Keratinocyte (primary cell): ENCODE measurements around the gene ZNF804B. TPM values are rescaled to one million over a fixed set of nuclear protein-coding genes. Genes with fewer than 3 reads are reported as not detected.

Source experiments
- DNase-seq: peaks from one replicate; pipeline ENCODE4 v3.0.0-alpha.2; 2011; ENCODE audit warnings: low read depth, missing footprints, low spot score
- FAIRE-seq: peaks from 2 replicates; lab custom pipeline; 2011; peaks lifted over from hg19 to GRCh38; lab: Jason Lieb, UNC
- H2AFZ ChIP-seq: 2 replicates; pipeline ENCODE4 v1.6.0; 2012; ENCODE audit warnings: low read length, control low read depth, inconsistent platforms; ENCODE audit not compliant: control insufficient read depth
- H3K27ac ChIP-seq: 2 replicates; pipeline ENCODE4 v1.5.1; 2011; ENCODE audit warnings: low read length; ENCODE audit not compliant: control insufficient read depth, insufficient read depth
- H3K27me3 ChIP-seq: 3 replicates; pipeline ENCODE4 v1.6.0; 2011; ENCODE audit warnings: low read length; ENCODE audit not compliant: control insufficient read depth, insufficient read depth; ENCODE audit errors: extremely low read depth
- H3K36me3 ChIP-seq, 2 experiments: 2 replicates in 1 of 2; 3 replicates in 1 of 2; pipeline ENCODE4 v1.5.1; 2011; ENCODE audit warnings: low read length in 2 of 2, mild to moderate bottlenecking in 1 of 2; ENCODE audit not compliant: control insufficient read depth in 2 of 2, insufficient read depth in 2 of 2; ENCODE audit errors: extremely low read depth in 1 of 2
- H3K4me1 ChIP-seq: 3 replicates; pipeline ENCODE4 v1.5.1; 2011; ENCODE audit warnings: low read length; ENCODE audit not compliant: control insufficient read depth, insufficient read depth; ENCODE audit errors: extremely low read depth
- H3K4me2 ChIP-seq: 3 replicates; pipeline ENCODE4 v1.6.0; 2011; ENCODE audit warnings: low read depth, low read length; ENCODE audit not compliant: control insufficient read depth, insufficient read depth; ENCODE audit errors: extremely low read depth
- H3K4me3 ChIP-seq, 3 experiments: fragments of 200-600 bp in 1 of 3; sonication (generic) in 1 of 3; 2 replicates in 2 of 3; 3 replicates in 1 of 3; pipeline ENCODE4 v1.5.1; 2011 to 2016; ENCODE audit warnings: low read length in 3 of 3, mild to moderate bottlenecking in 3 of 3, control low read depth in 2 of 3, inconsistent platforms in 1 of 3, low read depth in 1 of 3, mixed read lengths in 1 of 3, mixed run types in 1 of 3, moderate library complexity in 1 of 3; ENCODE audit not compliant: control insufficient read depth in 2 of 3, insufficient read depth in 2 of 3; ENCODE audit errors: extremely low read depth in 1 of 3
- H3K79me2 ChIP-seq: 2 replicates; pipeline ENCODE4 v1.6.0; 2012; ENCODE audit warnings: low read length; ENCODE audit not compliant: control insufficient read depth, insufficient read depth
- H3K9ac ChIP-seq: 3 replicates; pipeline ENCODE4 v1.6.0; 2011; ENCODE audit warnings: low read length; ENCODE audit not compliant: control insufficient read depth, insufficient read depth; ENCODE audit errors: extremely low read depth
- H3K9me1 ChIP-seq: 3 replicates; pipeline ENCODE4 v1.6.0; 2011; ENCODE audit warnings: low read length; ENCODE audit not compliant: control insufficient read depth, insufficient read depth; ENCODE audit errors: extremely low read depth
- H3K9me3 ChIP-seq: 2 replicates; pipeline ENCODE4 v1.5.1; 2012; ENCODE audit warnings: low read depth, low read length; ENCODE audit not compliant: control insufficient read depth
- H4K20me1 ChIP-seq: 3 replicates; pipeline ENCODE4 v1.6.0; 2011; ENCODE audit warnings: low read length; ENCODE audit not compliant: control insufficient read depth, insufficient read depth; ENCODE audit errors: extremely low read depth
- EZH2 ChIP-seq: IDR thresholded peaks from one replicate; pipeline ENCODE4 v1.6.1; 2012; ENCODE audit warnings: inconsistent platforms, mild to moderate bottlenecking, low read length, moderate library complexity
- dilution Hi-C: fragments of 300-500 bp; cut with MboI; formaldehyde crosslinking; loops from one replicate; pipeline ENCODE4 v1.7.0; 2020; ENCODE audit warnings: low sequenced_read_pairs; ENCODE audit not compliant: extremely low pct_ligation_motif_present
- polyA plus RNA-seq, 5 experiments: library from polyadenylated mRNA; depleted of rRNA in 3 of 5; stranded (reverse) in 3 of 5; stranded (forward) in 1 of 5; unstranded in 1 of 5; fragments of >200 nt; gene quantifications; 1 replicate in 1 of 5; 2 replicates in 3 of 5; 3 replicates in 1 of 5; pipeline versions ENCODE4 v1.2.1 to v1.2.3, GENCODE V29; 2011 to 2012; ENCODE audit warnings: missing spikeins in 2 of 5, low read depth in 1 of 5, low replicate concordance in 1 of 5
- TF ChIP-seq, protein P1 (sequence below), 3 experiments: IDR thresholded peaks in 1 of 3; conservative IDR thresholded peaks in 1 of 3; optimal IDR thresholded peaks in 1 of 3; 2 replicates in 2 of 3; 3 replicates in 1 of 3; pipeline versions ENCODE3 to v1.5.1; 2011; ENCODE audit warnings: low read length in 3 of 3, mild to moderate bottlenecking in 3 of 3, moderate library complexity in 2 of 3, control low read depth in 1 of 3, inconsistent platforms in 1 of 3; ENCODE audit not compliant: insufficient read depth in 2 of 3; ENCODE audit errors: extremely low read depth in 1 of 3

The ZNF804B gene
- polyA plus RNA-seq, 1 donor (not counting 4 experiments of a cell fraction or from before 2014, with no cell fraction given): not detected

DNA sequence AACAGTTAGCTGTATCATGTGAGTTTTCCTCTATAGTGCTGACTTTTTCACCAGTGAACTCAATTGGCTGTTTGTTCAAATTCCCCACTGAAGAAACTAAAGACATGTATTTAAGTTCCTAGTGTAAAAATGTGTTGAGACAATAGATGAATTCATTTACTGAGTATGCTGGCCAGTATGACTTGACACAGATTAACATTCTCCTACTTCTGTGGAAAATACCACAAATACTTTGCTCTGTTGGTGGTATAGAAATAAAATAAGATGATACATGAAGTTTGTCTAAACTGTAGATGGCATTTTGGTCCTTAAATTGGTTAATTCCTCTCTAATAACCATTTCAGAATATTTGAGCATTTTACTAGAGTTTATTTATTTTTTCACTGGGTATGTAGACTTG is 263.7 kb downstream of the ZNF804B start:
- no peaks in the 10 kb centered on the region for H4K20me1 ChIP-seq
- no peak overlapping the region for H2AFZ ChIP-seq
- H3K4me2 ChIP-seq: no peak overlapping the region
- H3K9me3 ChIP-seq: no peaks in the 10 kb centered on the region
- FAIRE-seq (no peak), DNase-seq (no peak)
- dilution Hi-C loops: no loop called here
- no peak overlapping the region for H3K4me3 ChIP-seq
- no peaks in the 10 kb centered on the region for H3K9me1 ChIP-seq
- no peaks in the 10 kb centered on the region for H3K4me1 ChIP-seq
- no peak overlapping the region for H3K9ac ChIP-seq
- no peaks in the 10 kb centered on the region for H3K27me3 ChIP-seq
- TF ChIP-seq, protein P1, sequence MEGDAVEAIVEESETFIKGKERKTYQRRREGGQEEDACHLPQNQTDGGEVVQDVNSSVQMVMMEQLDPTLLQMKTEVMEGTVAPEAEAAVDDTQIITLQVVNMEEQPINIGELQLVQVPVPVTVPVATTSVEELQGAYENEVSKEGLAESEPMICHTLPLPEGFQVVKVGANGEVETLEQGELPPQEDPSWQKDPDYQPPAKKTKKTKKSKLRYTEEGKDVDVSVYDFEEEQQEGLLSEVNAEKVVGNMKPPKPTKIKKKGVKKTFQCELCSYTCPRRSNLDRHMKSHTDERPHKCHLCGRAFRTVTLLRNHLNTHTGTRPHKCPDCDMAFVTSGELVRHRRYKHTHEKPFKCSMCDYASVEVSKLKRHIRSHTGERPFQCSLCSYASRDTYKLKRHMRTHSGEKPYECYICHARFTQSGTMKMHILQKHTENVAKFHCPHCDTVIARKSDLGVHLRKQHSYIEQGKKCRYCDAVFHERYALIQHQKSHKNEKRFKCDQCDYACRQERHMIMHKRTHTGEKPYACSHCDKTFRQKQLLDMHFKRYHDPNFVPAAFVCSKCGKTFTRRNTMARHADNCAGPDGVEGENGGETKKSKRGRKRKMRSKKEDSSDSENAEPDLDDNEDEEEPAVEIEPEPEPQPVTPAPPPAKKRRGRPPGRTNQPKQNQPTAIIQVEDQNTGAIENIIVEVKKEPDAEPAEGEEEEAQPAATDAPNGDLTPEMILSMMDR (optimal IDR thresholded peaks at IDR 0.05 in 1 of 3, IDR thresholded peaks at IDR 0.05 in 1 of 3, conservative IDR thresholded peaks at IDR 0.05 in 1 of 3; ENCODE audit: extremely low read depth in 1 of 3, insufficient read depth in 2 of 3, low read length in 3 of 3): no peak
- no peak for TF ChIP-seq EZH2
- no peaks in the 10 kb centered on the region for H3K79me2 ChIP-seq
- H3K27ac ChIP-seq: no peak overlapping the region
- no peaks in the 10 kb centered on the region for H3K36me3 ChIP-seq

DNA sequence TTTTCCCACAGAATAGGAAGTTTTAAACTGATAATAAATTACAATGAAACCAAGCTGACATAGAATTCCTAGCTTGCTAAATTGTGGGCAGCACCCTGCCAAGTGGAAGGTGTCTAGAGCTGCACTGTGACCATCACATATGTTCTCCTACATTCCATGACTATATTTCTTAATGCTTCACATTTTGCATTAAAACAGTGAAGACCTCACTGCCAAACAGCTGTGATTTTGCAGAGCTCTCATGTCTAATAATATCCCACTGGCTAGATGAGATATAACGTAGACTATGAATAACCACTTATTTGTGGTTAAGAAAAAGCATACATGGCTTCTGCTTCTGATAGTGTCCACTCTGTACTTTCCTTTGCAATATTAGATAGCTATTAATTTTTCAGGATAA is 264.4 kb downstream of the ZNF804B start:
- H3K4me1 ChIP-seq: no peaks in the 10 kb centered on the region
- no peak for DNase-seq

More for the DNA sequence above, 264.4 kb downstream of the ZNF804B start:
- no peak for TF ChIP-seq EZH2
- TF ChIP-seq, protein P1 (optimal IDR thresholded peaks at IDR 0.05 in 1 of 3, IDR thresholded peaks at IDR 0.05 in 1 of 3, conservative IDR thresholded peaks at IDR 0.05 in 1 of 3; ENCODE audit: extremely low read depth in 1 of 3, insufficient read depth in 2 of 3, low read length in 3 of 3): no peak
- dilution Hi-C loops: no loop called here
- H3K9ac ChIP-seq: no peak overlapping the region
- H2AFZ ChIP-seq: no peak overlapping the region
- no peak overlapping the region for H3K4me3 ChIP-seq
- no peaks in the 10 kb centered on the region for H3K36me3 ChIP-seq
- no peak for FAIRE-seq
- no peaks in the 10 kb centered on the region for H3K27me3 ChIP-seq
- H3K4me2 ChIP-seq: no peak overlapping the region
- no peak overlapping the region for H3K27ac ChIP-seq
- no peaks in the 10 kb centered on the region for H3K9me1 ChIP-seq
- no peaks in the 10 kb centered on the region for H3K9me3 ChIP-seq
- H3K79me2 ChIP-seq: no peaks in the 10 kb centered on the region
- H4K20me1 ChIP-seq: no peaks in the 10 kb centered on the region
